Activated naive CD8-positive, alpha-beta T cell treated with anti-CD3 and anti-CD28 coated beads, Interleukin-2, amount 50 U/mL, for 24 hours (primary cell): ENCODE results near the gene TDO2.
"Not testable (repeated sequence)": the region's sequence is repeated elsewhere in the genome, so short reads cannot be mapped to it uniquely, and the experiment has no call there.

Source experiments
- ATAC-seq: fragments of 150-1000 bp; cut with Tn5 transposase; one replicate; pipeline ENCODE4 v1.10.0; 2021
- DNase-seq: peaks from one replicate; pipeline ENCODE4 v3.0.0; 2021
- H3K27ac Mint-ChIP-seq: one replicate; pipeline ENCODE4 v1.8.0; 2021; ENCODE audit warnings: mild to moderate bottlenecking, mixed read lengths
- H3K27me3 Mint-ChIP-seq: one replicate; pipeline ENCODE4 v1.8.0; 2021; ENCODE audit warnings: mixed read lengths
- H3K36me3 Mint-ChIP-seq: one replicate; pipeline ENCODE4 v1.8.0; 2021; ENCODE audit warnings: low read depth, mixed read lengths
- H3K4me1 Mint-ChIP-seq: one replicate; pipeline ENCODE4 v1.8.0; 2021; ENCODE audit warnings: mixed read lengths
- H3K4me3 Mint-ChIP-seq: one replicate; pipeline ENCODE4 v1.8.0; 2021; ENCODE audit warnings: mild to moderate bottlenecking, moderate library complexity, mixed read lengths
- H3K9me3 Mint-ChIP-seq: one replicate; pipeline ENCODE4 v1.8.0; 2021; ENCODE audit warnings: mixed read lengths

TDO2 gene

GRCh38 chr4:155930330-155930729 is 26.8 kb downstream of the TDO2 start:
- Mint-ChIP-seq H3K4me1 (no peaks in the 10 kb centered on the region), H3K27ac (no peak overlapping the region), H3K4me3 (no peak overlapping the region), H3K9me3 (peaks cover 14% of the 10 kb centered on the region), H3K36me3 (peaks cover 23% of the 10 kb centered on the region), H3K27me3 (no peaks in the 10 kb centered on the region)
- ATAC-seq (no peak), DNase-seq (no peak)

- no peak for DNase-seq
- Mint-ChIP-seq H3K36me3 (peaks cover 25% of the 10 kb centered on the region), H3K4me1 (no peaks in the 10 kb centered on the region)
Measured at GRCh38 chr4:155931634-155932033, 28.1 kb downstream of the TDO2 start.

GRCh38 chr4:155934634-155935033 is 31.1 kb downstream of the TDO2 start:
- Mint-ChIP-seq H3K36me3 (peaks cover 14% of the 10 kb centered on the region), H3K9me3 (peaks cover 14% of the 10 kb centered on the region)
- not testable (repeated sequence) for H3K27me3 Mint-ChIP-seq, DNase-seq, ATAC-seq, H3K4me1 Mint-ChIP-seq, H3K4me3 Mint-ChIP-seq, H3K27ac Mint-ChIP-seq

More at GRCh38 chr4:155931634-155932033, 28.1 kb downstream of the TDO2 start:
- H3K27me3 Mint-ChIP-seq: no peaks in the 10 kb centered on the region
- no peak for ATAC-seq
- peaks cover 14% of the 10 kb centered on the region for H3K9me3 Mint-ChIP-seq
- H3K27ac Mint-ChIP-seq: no peak overlapping the region
- no peak overlapping the region for H3K4me3 Mint-ChIP-seq

GRCh38 chr4:155935389-155935986 is 32.0 kb downstream of the TDO2 start:
- Mint-ChIP-seq H3K4me3 (no peak overlapping the region), H3K27ac (no peak overlapping the region), H3K4me1 (no peaks in the 10 kb centered on the region), H3K36me3 (peaks cover 12% of the 10 kb centered on the region), H3K9me3 (peaks cover 5% of the 10 kb centered on the region), H3K27me3 (no peaks in the 10 kb centered on the region)
- no peak for ATAC-seq
- no peak for DNase-seq

GRCh38 chr4:155941085-155941790 is 37.7 kb downstream of the TDO2 start:
- no peak for ATAC-seq
- DNase-seq: no peak
- Mint-ChIP-seq H3K4me1 (no peaks in the 10 kb centered on the region), H3K36me3 (peaks cover 5% of the 10 kb centered on the region), H3K27ac (no peak overlapping the region), H3K9me3 (no peaks in the 10 kb centered on the region), H3K4me3 (no peak overlapping the region), H3K27me3 (no peaks in the 10 kb centered on the region)

GRCh38 chr4:155941820-155942219 is 38.3 kb downstream of the TDO2 start:
- no peaks in the 10 kb centered on the region for H3K27me3 Mint-ChIP-seq

GRCh38 chr4:155943605-155944291 is 40.3 kb downstream of the TDO2 start:
- H3K4me1 Mint-ChIP-seq: no peaks in the 10 kb centered on the region
- no peak overlapping the region for H3K27ac Mint-ChIP-seq
- H3K36me3 Mint-ChIP-seq: peaks cover 5% of the 10 kb centered on the region
- DNase-seq (no peak), ATAC-seq (no peak)
- no peaks in the 10 kb centered on the region for H3K9me3 Mint-ChIP-seq
- no peak overlapping the region for H3K4me3 Mint-ChIP-seq
- H3K27me3 Mint-ChIP-seq: no peaks in the 10 kb centered on the region

More at GRCh38 chr4:155941820-155942219, 38.3 kb downstream of the TDO2 start:
- Mint-ChIP-seq H3K4me1 (no peaks in the 10 kb centered on the region), H3K27ac (no peak overlapping the region), H3K9me3 (no peaks in the 10 kb centered on the region), H3K4me3 (no peak overlapping the region), H3K36me3 (peaks cover 5% of the 10 kb centered on the region)
- no peak for DNase-seq
- ATAC-seq: no peak

- H3K36me3 Mint-ChIP-seq: peaks cover 5% of the 10 kb centered on the region
- no peaks in the 10 kb centered on the region for H3K9me3 Mint-ChIP-seq
- no peak overlapping the region for H3K4me3 Mint-ChIP-seq
- H3K27ac Mint-ChIP-seq: no peak overlapping the region
- H3K27me3 Mint-ChIP-seq: no peaks in the 10 kb centered on the region
- no peaks in the 10 kb centered on the region for H3K4me1 Mint-ChIP-seq
- no peak for DNase-seq
- no peak for ATAC-seq
Measured at GRCh38 chr4:155944516-155944915, 41.0 kb downstream of the TDO2 start.

GRCh38 chr4:155946486-155946885 is 43.0 kb downstream of the TDO2 start:
- peaks cover 1% of the 10 kb centered on the region for H3K36me3 Mint-ChIP-seq
- ATAC-seq: no peak
- DNase-seq: no peak
- no peaks in the 10 kb centered on the region for H3K4me1 Mint-ChIP-seq
- H3K27ac Mint-ChIP-seq: no peak overlapping the region
- no peaks in the 10 kb centered on the region for H3K27me3 Mint-ChIP-seq
- no peak overlapping the region for H3K4me3 Mint-ChIP-seq
- H3K9me3 Mint-ChIP-seq: no peaks in the 10 kb centered on the region

GRCh38 chr4:155948541-155948940 is 45.0 kb downstream of the TDO2 start:
- no peak overlapping the region for H3K4me3 Mint-ChIP-seq
- ATAC-seq: no peak
- no peak for DNase-seq
- H3K27me3 Mint-ChIP-seq: no peaks in the 10 kb centered on the region
- H3K27ac Mint-ChIP-seq: no peak overlapping the region
- H3K36me3 Mint-ChIP-seq: no peaks in the 10 kb centered on the region
- peaks cover 11% of the 10 kb centered on the region for H3K4me1 Mint-ChIP-seq
- H3K9me3 Mint-ChIP-seq: no peaks in the 10 kb centered on the region

GRCh38 chr4:155950461-155950860 is 47.0 kb downstream of the TDO2 start:
- Mint-ChIP-seq H3K4me3 (no peak overlapping the region), H3K9me3 (no peaks in the 10 kb centered on the region), H3K4me1 (peaks cover 19% of the 10 kb centered on the region), H3K27me3 (no peaks in the 10 kb centered on the region), H3K36me3 (no peaks in the 10 kb centered on the region), H3K27ac (no peak overlapping the region)
- DNase-seq (no peak), ATAC-seq (no peak)

GRCh38 chr4:155952501-155952901 is 49.0 kb downstream of the TDO2 start:
- Mint-ChIP-seq H3K4me1 (peaks cover 19% of the 10 kb centered on the region), H3K36me3 (no peaks in the 10 kb centered on the region), H3K9me3 (no peaks in the 10 kb centered on the region), H3K27me3 (peaks cover 2% of the 10 kb centered on the region), H3K27ac (peak overlapping the region; percentile 19), H3K4me3 (peak overlapping the region; percentile 31)
- ATAC-seq (no peak), DNase-seq (no peak)

GRCh38 chr4:155953151-155954117 is 49.9 kb downstream of the TDO2 start, which contains the start of gene CTSO:
CTSO (minus strand) TSS chr4:155953866; CDS start chr4:155953847, 19 bp downstream.
- peaks cover 19% of the 10 kb centered on the region for H3K4me1 Mint-ChIP-seq
- H3K4me3 Mint-ChIP-seq: peak within 1 kb of the TSS; percentile 97
- ATAC-seq (peak; percentile 96), DNase-seq (peak; percentile 73)
- peaks cover 5% of the 10 kb centered on the region for H3K27me3 Mint-ChIP-seq
- H3K9me3 Mint-ChIP-seq: no peaks in the 10 kb centered on the region
- H3K27ac Mint-ChIP-seq: peak within 1 kb of the TSS; percentile 99
- no peaks in the 10 kb centered on the region for H3K36me3 Mint-ChIP-seq

- no peaks in the 10 kb centered on the region for H3K9me3 Mint-ChIP-seq
- no peak for ATAC-seq
- H3K27ac Mint-ChIP-seq: peak overlapping the region; percentile 99
- peak overlapping the region; percentile 97 for H3K4me3 Mint-ChIP-seq
- DNase-seq: peak; percentile 6
- peaks cover 12% of the 10 kb centered on the region for H3K27me3 Mint-ChIP-seq
- H3K36me3 Mint-ChIP-seq: no peaks in the 10 kb centered on the region
- H3K4me1 Mint-ChIP-seq: peaks cover 19% of the 10 kb centered on the region
Measured at GRCh38 chr4:155954118-155954685, 50.7 kb downstream of the TDO2 start.
